A673 (cell line): Measurements from ENCODE around the gene TTC22. TPM values are rescaled to one million over a fixed set of nuclear protein-coding genes. Genes with fewer than 3 reads are reported as not detected.

Source experiments
- BruUV-seq: library from RNA; stranded (reverse); fragments of 400-500 nt; replicated peaks from 2 replicates; lab custom pipeline; 2021; lab: Mats Ljungman, UMichigan
- CTCF ChIA-PET: fragments of 300-600 bp; sonication (Branson Sonifier 250); formaldehyde crosslinking; loops from one replicate; lab custom pipeline; 2022; ENCODE audit warnings: antibody characterized with exemption; lab: Charles Lee
- POLR2A ChIA-PET: fragments of 300-600 bp; sonication (Branson Sonifier 250); formaldehyde crosslinking; loops from one replicate; lab custom pipeline; 2022; ENCODE audit warnings: antibody characterized with exemption; ENCODE audit not compliant: low non-redundant PET; lab: Charles Lee
- DNase-seq: peaks from one replicate; pipeline ENCODE4 v3.0.0-alpha.2; 2015; ENCODE audit warnings: low spot score
- H3K27ac ChIP-seq: fragments of 200-600 bp; sonication (generic); 2 replicates; pipeline ENCODE4 v1.5.1; 2016; ENCODE audit warnings: mixed run types, low read depth, mild to moderate bottlenecking, mixed read lengths, antibody characterized with exemption, low read length; ENCODE audit not compliant: poor library complexity, severe bottlenecking
- H3K27me3 ChIP-seq: fragments of 200-600 bp; sonication (generic); replicated peaks from 2 replicates; pipeline ENCODE4 v1.6.1; 2017; ENCODE audit warnings: mixed run types, low read depth, mild to moderate bottlenecking, mixed read lengths, antibody characterized with exemption, low read length; ENCODE audit not compliant: insufficient read depth, poor library complexity
- H3K36me3 ChIP-seq: fragments of 200-600 bp; sonication (generic); 2 replicates; pipeline ENCODE4 v1.6.1; 2016; ENCODE audit warnings: mixed run types, mild to moderate bottlenecking, mixed read lengths, antibody characterized with exemption, low read length; ENCODE audit not compliant: insufficient read depth, poor library complexity, severe bottlenecking
- H3K4me1 ChIP-seq: fragments of 200-600 bp; sonication (generic); 2 replicates; pipeline ENCODE4 v1.6.1; 2017; ENCODE audit warnings: mixed run types, mild to moderate bottlenecking, mixed read lengths, antibody characterized with exemption, low read length; ENCODE audit not compliant: insufficient read depth, poor library complexity, severe bottlenecking
- H3K4me3 ChIP-seq: fragments of 200-600 bp; sonication (generic); 2 replicates; pipeline ENCODE4 v1.5.1; 2016; ENCODE audit warnings: low read depth, mixed run types, mild to moderate bottlenecking, mixed read lengths, low read length; ENCODE audit not compliant: poor library complexity, severe bottlenecking
- H3K9me3 ChIP-seq: fragments of 200-600 bp; sonication (generic); 2 replicates; pipeline ENCODE4 v1.6.1; 2016; ENCODE audit warnings: mixed run types, low read depth, mild to moderate bottlenecking, mixed read lengths, antibody characterized with exemption, low read length; ENCODE audit not compliant: poor library complexity, severe bottlenecking
- CTCF ChIP-seq: fragments of 300-800, 200-600 bp; sonication (generic); conservative IDR thresholded peaks from 2 replicates; pipeline ENCODE4 v1.5.1; 2017; ENCODE audit warnings: low read depth, mild to moderate bottlenecking, antibody characterized with exemption, low read length, moderate library complexity, mixed read lengths
- EZH2 ChIP-seq: fragments of 200-600 bp; sonication (generic); IDR thresholded peaks from 2 replicates; pipeline ENCODE4 v1.6.1; 2017; ENCODE audit warnings: borderline replicate concordance, low read depth, mild to moderate bottlenecking, mixed read lengths, antibody characterized with exemption, low read length; ENCODE audit not compliant: poor library complexity, severe bottlenecking
- intact Hi-C: fragments of 100-400 bp; cut with micrococcal nuclease; formaldehyde crosslinking; loops from one replicate; pipeline ENCODE4 v1.10.0; 2022; ENCODE audit not compliant: unreplicated experiment
- total RNA-seq: library from RNA; stranded (reverse); gene quantifications from 2 replicates; pipeline ENCODE4 v1.2.3, GENCODE V29; 2021

TTC22 gene
- total RNA-seq, 1 experiment from 2014 or later: not detected

- no peaks in the 10 kb centered on the region for H3K9me3 ChIP-seq
- DNase-seq: no peak
- ChIA-PET CTCF (no interaction called here), POLR2A (no interaction called here)
- H3K27ac ChIP-seq: no peak overlapping the region
- intact Hi-C loops: no loop called here
- TF ChIP-seq CTCF (no peak), EZH2 (no peak)
- no peaks in the 10 kb centered on the region for H3K4me1 ChIP-seq
- peaks cover 9% of the 10 kb centered on the region for H3K36me3 ChIP-seq
- BruUV-seq: no TSS peak
- H3K27me3 ChIP-seq: no peaks in the 10 kb centered on the region
- H3K4me3 ChIP-seq: no peak overlapping the region
Observed at GRCh38 chr1:54754486-54755285, 46.4 kb downstream of the TTC22 start.

GRCh38 chr1:54754045-54754444 is 47.1 kb downstream of the TTC22 start:
- TF ChIP-seq EZH2: no peak
- TF ChIP-seq CTCF: no peak
- H3K4me3 ChIP-seq: no peak overlapping the region
- DNase-seq: no peak
- POLR2A ChIA-PET: no interaction called here
- no TSS peak for BruUV-seq
- CTCF ChIA-PET: no interaction called here
- peaks cover 9% of the 10 kb centered on the region for H3K36me3 ChIP-seq
- H3K27ac ChIP-seq: no peak overlapping the region
- intact Hi-C loops: no loop called here
- no peaks in the 10 kb centered on the region for H3K4me1 ChIP-seq
- no peaks in the 10 kb centered on the region for H3K9me3 ChIP-seq
- no peaks in the 10 kb centered on the region for H3K27me3 ChIP-seq

GRCh38 chr1:54751426-54751825 is 49.7 kb downstream of the TTC22 start:
- CTCF ChIA-PET: no interaction called here
- Histone ChIP-seq H3K4me3 (no peak overlapping the region), H3K27ac (no peak overlapping the region), H3K27me3 (no peaks in the 10 kb centered on the region), H3K9me3 (no peaks in the 10 kb centered on the region), H3K4me1 (no peaks in the 10 kb centered on the region), H3K36me3 (no peaks in the 10 kb centered on the region)
- BruUV-seq: no TSS peak
- POLR2A ChIA-PET: no interaction called here
- intact Hi-C loops: no loop called here
- DNase-seq: no peak
- no peak for TF ChIP-seq EZH2
- TF ChIP-seq CTCF: no peak
